ENCODE results near the gene CDKAL1. TPM values are rescaled to one million over a fixed set of nuclear protein-coding genes. Genes with fewer than 3 reads are reported as not detected.

CDKAL1 gene
- total and polyA plus RNA-seq, 2 of the 8 experiments (the other 6 are each of a cell fraction or from before 2014, with no cell fraction given) = 8.4 to 24.6 TPM

- no peak for TF ChIP-seq CHD7 (IDR thresholded peaks at IDR 0.05; ENCODE audit: insufficient replicate concordance, low read length)
- TF ChIP-seq POLR2A (IDR thresholded peaks at IDR 0.05; ENCODE audit: control extremely low read depth in 1 of 2, low read depth in 2 of 2, low read length in 2 of 2) = no peak
- TF ChIP-seq CTBP2 (IDR thresholded peaks at IDR 0.05; ENCODE audit: borderline replicate concordance, insufficient read depth, insufficient read length, low read length) = no peak
- TF ChIP-seq SIRT6 (IDR thresholded peaks at IDR 0.05; ENCODE audit: low read length) = no peak
- no peak for TF ChIP-seq KDM5A (IDR thresholded peaks at IDR 0.05; ENCODE audit: low read length)
- TF ChIP-seq SIX5 (IDR thresholded peaks at IDR 0.05; ENCODE audit: low read depth, low read length) = no peak
- no peak for TF ChIP-seq NRF1 (IDR thresholded peaks at IDR 0.05; ENCODE audit: low read depth, low read length)
- TF ChIP-seq SP4 (IDR thresholded peaks at IDR 0.05; ENCODE audit: low read length) = no peak
- TF ChIP-seq RAD21 (IDR thresholded peaks at IDR 0.05 in 1 of 2, conservative IDR thresholded peaks at IDR 0.05 in 1 of 2; ENCODE audit: low read depth in 2 of 2, low read length in 2 of 2) = no peak
- TF ChIP-seq FOSL1 (IDR thresholded peaks at IDR 0.05; ENCODE audit: insufficient read depth, low read depth, low read length) = no peak
These were observed 168.1 kb downstream of the CDKAL1 start (continued) for GRCh38 chr6:20702366-20702765.

Data from H1 (cell line).